Activated T-helper 1 cell treated with Interleukin-2 at 50 U/mL for 16 hours (primary cell): Measurements from ENCODE around the gene SDK2.
"Not testable (repeated sequence)": the region's sequence is repeated elsewhere in the genome, so short reads cannot be mapped to it uniquely, and the experiment has no call there.

ENCODE experiments used
- DNase-seq: peaks from one replicate; pipeline ENCODE4 v3.0.0-alpha.2; 2020; ENCODE audit warnings: low read depth

The SDK2 gene

GRCh38 chr17:73342050-73342522, 302.2 kb downstream of the SDK2 start:
- no peak for DNase-seq

- no peak for DNase-seq
Observed at GRCh38 chr17:73341350-73342049, 302.7 kb downstream of the SDK2 start.

- DNase-seq, result no peak
Observed at GRCh38 chr17:73340093-73340596, 304.1 kb downstream of the SDK2 start.

- no peak for DNase-seq
Observed at GRCh38 chr17:73338566-73339197, 305.6 kb downstream of the SDK2 start.

- DNase-seq, result no peak
Observed at GRCh38 chr17:73338050-73338521, 306.2 kb downstream of the SDK2 start.

- DNase-seq, result no peak
Observed at GRCh38 chr17:73337330-73337710, 306.9 kb downstream of the SDK2 start.

- no peak for DNase-seq
Observed at GRCh38 chr17:73336408-73337329, 307.6 kb downstream of the SDK2 start.

- DNase-seq, result no peak
Observed at GRCh38 chr17:73335591-73336407, 308.4 kb downstream of the SDK2 start.

- DNase-seq, result no peak
Observed at GRCh38 chr17:73334771-73335513, 309.3 kb downstream of the SDK2 start.

GRCh38 chr17:73333445-73333844, 310.8 kb downstream of the SDK2 start:
- DNase-seq, result not testable (repeated sequence)

- no peak for DNase-seq
Observed at GRCh38 chr17:73331060-73331459, 313.2 kb downstream of the SDK2 start.

- DNase-seq, result no peak
Observed at GRCh38 chr17:73327676-73328075, 316.6 kb downstream of the SDK2 start.

GRCh38 chr17:73325527-73325842, 318.8 kb downstream of the SDK2 start:
- no peak for DNase-seq

- no peak for DNase-seq
Observed at GRCh38 chr17:73324711-73325526, 319.3 kb downstream of the SDK2 start.

- DNase-seq, result no peak
Observed at GRCh38 chr17:73324160-73324475, 320.1 kb downstream of the SDK2 start.

GRCh38 chr17:73323409-73324159, 320.7 kb downstream of the SDK2 start:
- no peak for DNase-seq

GRCh38 chr17:73320601-73321264, 323.5 kb downstream of the SDK2 start:
- DNase-seq, result no peak

GRCh38 chr17:73319766-73320165, 324.5 kb downstream of the SDK2 start:
- no peak for DNase-seq

- no peak for DNase-seq
Observed at GRCh38 chr17:73318836-73319235, 325.4 kb downstream of the SDK2 start.
